GM19099 (cell line): ENCODE data around the gene FOXR1.

ENCODE experiments used
- POLR2A ChIP-seq: IDR thresholded peaks from 3 replicates; pipeline ENCODE4 v1.6.1; 2011; ENCODE audit warnings: low read depth; ENCODE audit not compliant: insufficient read length; ENCODE audit errors: extremely low read depth

FOXR1 gene

GRCh38 chr11:119014209-119014924 lies 42.8 kb downstream of the FOXR1 start:
- TF ChIP-seq POLR2A: peak; percentile 28

DNA sequence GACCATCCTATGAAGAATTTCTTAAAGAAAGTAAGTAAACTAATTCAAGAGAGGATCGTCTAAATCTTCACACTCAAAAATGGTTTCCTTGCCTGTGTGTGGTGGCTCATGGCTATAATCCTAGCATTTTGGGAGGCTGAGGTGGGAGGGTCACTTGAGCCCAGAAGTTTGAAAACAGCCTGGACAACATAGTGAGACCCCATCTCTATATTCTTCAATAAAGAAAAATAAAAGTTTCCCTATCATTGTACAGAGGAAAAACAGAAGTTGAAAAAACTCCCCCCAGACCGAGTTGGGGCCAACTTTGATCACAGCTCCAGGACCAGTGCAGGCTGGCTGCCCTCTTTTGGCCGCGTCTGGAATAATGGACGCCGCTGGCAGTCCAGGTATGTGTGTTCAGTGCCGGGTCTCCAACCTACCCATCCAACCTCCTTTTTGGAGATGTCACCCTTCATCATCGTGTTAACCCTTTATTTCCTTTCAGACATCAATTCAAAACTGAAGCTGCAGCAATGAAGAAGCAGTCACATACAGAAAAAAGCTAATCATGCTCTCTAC lies 43.6 kb downstream of the FOXR1 start:
- no peak for TF ChIP-seq POLR2A

DNA sequence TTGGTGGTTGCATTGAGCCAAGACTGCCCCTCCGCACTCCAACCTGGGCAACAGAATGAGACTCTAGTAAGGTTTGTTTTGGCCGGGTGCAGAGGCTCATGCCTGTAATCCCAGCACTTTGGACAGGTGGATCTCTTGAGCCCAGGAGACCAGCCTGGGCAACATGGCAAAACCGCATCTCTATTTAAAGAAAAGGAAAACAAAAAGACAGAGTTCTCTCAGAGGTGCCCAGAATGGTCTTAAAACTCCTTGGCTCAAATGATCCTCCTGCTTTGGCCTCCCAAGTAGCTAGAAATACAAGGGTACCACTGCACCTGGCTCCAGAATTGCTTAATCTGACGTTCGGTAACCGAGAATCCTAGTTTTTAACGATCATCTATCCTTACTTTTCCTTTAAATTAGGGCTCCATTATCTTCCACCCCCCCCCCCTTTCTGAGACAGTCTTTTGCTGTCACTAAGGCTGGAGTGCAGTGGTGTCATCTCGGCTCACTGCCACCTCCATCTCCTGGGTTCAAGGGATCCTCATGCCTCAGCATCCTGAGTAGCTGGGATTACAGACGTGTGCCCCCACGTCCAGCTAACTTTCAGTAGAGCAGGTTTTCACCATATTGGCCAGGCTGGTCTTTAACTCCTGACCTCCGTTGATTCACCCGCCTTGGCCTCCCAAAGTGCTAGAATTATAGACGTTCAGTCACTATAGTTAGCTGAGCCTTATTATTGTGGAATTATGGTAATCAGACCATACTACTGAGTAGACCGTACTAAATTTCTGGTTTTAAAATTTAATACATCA lies 44.9 kb downstream of the FOXR1 start:
- TF ChIP-seq POLR2A: no peak

DNA sequence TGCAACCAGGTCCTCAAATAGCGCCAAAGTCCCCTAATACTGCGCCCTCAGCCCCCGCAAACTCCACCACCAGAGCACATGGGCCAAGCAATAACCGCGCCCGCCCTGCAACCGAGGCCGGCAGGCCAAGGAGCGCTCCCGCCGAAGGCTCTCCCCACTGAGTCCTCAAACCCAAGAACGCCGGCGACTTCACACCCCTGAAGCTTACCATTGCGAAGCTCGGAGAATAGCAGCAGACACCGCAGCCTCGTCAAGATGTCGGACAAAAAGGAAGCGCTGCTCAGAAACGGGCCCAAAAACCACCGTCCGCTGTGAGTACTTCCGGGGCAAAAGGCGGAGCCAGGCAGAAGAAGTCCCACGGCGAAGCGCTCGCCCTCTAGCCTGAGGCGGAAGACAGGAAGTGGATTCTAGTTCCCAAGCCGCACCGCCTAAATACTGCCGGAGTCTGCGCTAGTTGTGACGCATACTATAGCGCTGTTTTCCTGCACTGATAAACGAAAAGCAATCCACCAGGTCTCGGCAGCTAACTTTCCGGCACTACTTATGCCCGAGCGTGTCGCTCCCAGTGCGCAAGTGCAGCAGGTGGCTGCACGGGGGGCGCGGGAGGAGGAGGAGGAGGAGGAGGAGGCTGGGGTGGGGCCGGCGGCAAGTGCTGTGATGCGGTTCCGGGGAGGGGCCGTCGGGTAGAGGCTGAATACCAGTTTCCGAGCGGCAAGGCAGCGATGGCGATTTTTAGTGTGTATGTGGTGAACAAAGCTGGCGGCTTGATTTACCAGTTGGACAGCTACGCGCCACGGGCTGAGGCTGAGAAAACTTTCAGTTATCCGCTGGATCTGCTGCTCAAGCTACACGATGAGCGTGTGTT lies 46.7 kb downstream of the FOXR1 start, which contains the start of the genes RPS25 and TRAPPC4:
TSS of gene RPS25 (minus strand) at position 270 of the 865 bp plus-strand sequence. CDS start at position 211, 59 bp downstream.
TSS of gene TRAPPC4 (plus strand) at position 693 of the 865 bp plus-strand sequence. CDS start at position 723, 30 bp downstream.
- TF ChIP-seq POLR2A: peak; percentile 94

GRCh38 chr11:119019996-119020395 lies 48.4 kb downstream of the FOXR1 start:
- no peak for TF ChIP-seq POLR2A

DNA sequence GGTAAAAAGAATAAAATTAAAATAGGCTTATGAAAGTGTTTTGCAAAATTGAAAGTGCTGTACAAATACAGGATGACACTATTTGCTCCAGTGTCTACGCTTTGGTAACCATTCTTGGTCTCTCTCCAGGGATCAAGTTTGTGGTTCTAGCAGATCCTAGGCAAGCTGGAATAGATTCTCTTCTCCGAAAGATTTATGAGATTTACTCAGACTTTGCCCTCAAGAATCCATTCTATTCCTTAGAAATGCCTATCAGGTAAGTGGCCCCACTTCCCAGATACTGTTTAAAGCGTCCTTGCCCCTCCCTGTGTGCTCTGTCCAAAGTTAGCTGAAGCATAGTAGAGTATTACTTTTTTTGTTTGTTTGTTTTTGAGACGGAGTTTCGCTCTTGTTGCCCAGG lies 50.1 kb downstream of the FOXR1 start:
- TF ChIP-seq POLR2A: no peak

DNA sequence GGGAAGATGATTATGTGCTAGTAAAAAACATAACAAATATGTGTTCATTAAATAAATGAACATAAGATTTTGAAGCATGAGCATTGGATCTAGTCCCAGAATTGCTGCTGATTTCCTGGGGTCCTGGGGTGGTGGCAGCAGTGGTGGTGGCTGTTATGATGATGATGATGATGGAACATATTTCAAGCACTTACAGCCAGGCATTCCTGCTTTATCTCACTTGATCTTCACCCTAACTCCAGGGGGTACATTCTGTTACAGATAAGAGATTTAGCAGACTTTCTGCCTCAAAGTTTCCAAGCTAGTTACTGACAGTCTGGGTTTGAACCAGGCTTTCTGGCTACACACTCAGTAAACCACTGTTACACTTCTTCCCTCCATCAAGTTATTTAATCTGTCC lies 52.2 kb downstream of the FOXR1 start:
- no peak for TF ChIP-seq POLR2A

- TF ChIP-seq POLR2A: no peak
These were observed 53.0 kb downstream of the FOXR1 start for GRCh38 chr11:119024430-119025098.

- no peak for TF ChIP-seq POLR2A
These were observed 53.5 kb downstream of the FOXR1 start for GRCh38 chr11:119025099-119025473.

- no peak for TF ChIP-seq POLR2A
These were observed 54.0 kb downstream of the FOXR1 start for GRCh38 chr11:119025541-119025940.

DNA sequence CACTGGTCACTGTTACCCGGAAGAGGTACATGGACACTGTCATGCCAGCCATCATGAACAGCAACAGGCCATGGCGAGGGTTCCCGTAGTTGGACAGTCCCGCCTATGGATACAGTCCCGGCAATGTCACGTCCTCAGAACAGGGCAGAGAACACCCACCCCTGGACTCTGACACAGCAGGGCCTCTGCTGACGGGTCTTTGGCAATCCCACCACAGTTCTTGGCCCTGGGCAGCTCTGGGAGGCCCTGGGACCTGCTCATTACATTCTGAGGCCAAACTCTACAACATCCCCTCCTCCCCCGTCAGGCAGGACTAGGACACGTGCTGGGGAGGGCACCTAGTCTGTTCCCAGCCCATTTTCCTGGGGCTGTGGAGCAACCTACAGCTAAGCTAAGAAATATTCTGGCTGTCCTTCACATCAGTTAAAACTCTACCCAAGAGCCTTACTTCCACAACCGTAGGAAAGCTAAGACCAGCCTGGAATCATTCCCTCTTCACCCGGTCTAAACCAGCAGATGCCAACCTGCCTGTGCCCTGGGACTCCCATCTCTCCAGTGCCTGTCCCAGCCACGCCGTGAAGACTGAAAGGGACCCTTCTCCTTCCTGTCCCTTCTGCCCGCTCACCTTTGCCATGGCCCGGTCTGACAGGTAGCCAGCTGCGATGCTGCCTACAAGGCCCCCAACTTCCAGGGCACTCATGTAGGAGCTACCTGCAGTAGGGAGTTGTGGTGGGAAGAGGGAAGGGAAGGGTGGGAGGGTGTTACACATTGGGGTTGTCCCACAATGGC lies 54.6 kb downstream of the FOXR1 start:
- TF ChIP-seq POLR2A: no peak

GRCh38 chr11:119026970-119027369 lies 55.4 kb downstream of the FOXR1 start:
- no peak for TF ChIP-seq POLR2A

DNA sequence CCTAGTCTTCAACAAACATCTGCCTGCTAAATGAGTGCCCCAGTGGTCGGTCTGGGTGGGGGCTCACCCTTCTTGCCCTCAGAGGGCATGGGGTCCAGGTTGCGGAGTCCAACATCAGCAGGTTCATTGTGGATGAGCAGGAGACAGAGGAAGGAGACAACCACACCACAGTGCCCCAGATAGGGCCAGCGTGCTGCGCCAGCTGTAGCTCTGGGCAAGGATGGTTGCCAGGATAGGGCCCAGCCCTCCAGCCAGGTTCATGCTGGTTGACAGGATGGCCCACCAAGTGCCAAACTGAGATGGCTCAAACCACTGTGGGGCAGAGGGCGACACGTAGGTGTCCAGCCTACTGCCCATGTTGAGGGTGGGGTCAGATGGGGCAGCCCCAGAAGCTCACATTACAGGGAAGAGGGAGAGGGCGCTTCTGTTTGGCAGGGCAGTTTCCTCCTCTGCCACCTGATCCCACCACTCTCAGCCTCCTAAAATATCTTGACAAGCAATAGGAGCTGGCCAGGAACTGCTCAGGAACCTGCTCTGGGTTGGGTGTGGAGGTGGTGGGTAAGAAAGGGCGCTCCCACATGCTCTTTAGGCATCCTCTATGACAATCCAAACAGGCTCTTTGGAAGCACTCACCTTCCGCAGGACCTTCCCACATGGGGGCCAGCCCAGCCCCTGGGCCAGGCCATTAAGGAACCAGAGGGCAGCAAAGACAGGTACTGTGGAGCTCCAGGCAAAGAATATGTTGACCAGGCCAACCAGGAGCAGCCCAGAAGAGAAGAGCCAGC lies 56.2 kb downstream of the FOXR1 start:
- TF ChIP-seq POLR2A: no peak
